CD4-positive, alpha-beta T cell treated with Interleukin-6 for 4 hours (primary cell): ENCODE measurements around the gene SLC45A1.

Experiments used
- DNase-seq: peaks from one replicate; pipeline ENCODE4 v3.0.0-alpha.2; 2020; ENCODE audit warnings: mixed read lengths

SLC45A1 gene

DNA sequence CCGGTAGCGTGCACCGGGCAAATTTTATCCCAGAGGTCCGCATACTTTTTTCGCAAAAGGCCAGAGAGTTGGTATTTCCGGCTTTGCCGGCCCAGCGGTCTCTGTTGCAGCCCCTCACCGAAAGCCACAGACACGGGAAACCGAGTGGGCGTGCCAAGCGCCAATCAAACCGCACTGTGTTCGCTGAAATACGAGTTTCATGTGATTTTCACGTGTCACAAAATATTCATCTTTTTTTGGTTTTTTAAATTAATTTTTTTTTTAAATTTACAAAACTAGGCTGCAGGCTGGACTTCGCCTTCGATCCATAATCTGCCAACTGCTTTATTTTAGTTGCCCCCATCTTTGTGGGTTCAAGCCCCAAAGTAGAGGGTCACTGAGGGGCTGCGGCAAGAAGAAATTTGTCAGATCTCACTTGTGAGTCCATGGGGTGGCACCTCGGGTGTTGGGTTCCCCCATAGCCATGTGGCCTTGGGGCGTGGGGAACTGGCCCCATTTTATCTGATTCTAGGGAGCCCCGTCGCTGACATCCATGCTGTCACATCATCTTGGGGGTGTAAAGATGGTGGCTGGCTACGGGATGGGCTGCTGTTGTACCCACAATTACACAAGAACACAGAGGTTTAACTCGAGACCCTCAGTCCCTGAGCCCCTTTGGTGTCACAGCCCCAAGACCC is 20.8 kb downstream of the SLC45A1 start:
- no peak for DNase-seq

DNA sequence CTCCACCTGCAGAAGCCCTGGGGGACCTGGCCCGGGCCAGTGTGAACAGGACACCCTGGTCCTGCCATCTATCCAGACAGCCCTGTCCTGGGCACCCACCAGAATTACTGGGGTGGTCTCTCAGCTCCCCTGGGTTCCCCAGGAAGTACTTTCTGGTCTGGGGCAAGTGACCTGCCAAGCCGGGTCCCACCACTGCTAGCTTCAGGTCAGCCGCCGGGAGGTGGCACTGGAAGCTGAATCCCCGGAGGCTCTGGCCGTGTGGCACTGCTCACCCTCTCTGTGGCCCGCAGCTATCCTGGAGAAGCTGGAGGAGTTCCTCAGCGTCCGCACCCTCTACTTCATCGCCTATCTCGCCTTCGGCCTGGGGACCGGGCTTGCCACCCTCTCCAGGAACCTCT is 21.3 kb downstream of the SLC45A1 start:
- DNase-seq = no peak

DNA sequence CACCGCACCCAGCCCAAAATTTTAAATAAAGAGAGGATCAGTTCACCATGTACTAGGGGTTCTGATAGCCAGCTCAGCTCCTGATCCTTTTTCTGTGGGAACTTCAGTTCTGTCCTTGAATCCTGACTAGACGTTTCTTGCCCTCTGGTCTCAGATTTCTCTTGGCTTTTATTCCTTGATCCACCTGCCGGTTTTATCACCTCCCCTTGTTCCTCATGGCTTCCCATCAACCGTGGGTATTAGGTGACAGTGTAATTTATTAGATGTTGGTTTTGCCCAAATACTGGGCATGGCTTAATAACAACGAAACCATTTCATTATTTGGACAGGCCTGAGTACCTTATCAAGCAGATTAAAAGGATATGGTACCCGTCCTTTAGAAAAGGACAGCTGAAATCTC is 22.5 kb downstream of the SLC45A1 start:
- DNase-seq = no peak

DNA sequence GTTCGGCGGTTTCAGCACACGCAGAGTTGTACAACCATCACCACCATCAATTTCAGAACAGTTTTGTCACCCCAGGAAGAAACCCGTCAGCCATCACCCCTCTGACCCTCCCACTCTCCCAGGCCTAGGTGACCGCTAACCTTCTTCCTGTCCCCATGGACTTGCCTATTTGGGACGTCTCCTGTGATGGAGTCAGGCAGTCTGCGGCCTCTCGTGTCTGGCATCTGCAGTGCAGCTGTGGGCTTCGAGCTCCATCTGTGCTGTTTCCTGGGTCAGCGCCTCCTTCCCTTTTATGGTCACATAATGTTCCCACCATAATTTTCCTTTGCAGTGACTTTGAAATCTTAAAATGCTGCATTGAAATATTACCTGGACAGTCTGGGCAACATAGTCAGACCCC is 24.4 kb downstream of the SLC45A1 start:
- DNase-seq = no peak

DNA sequence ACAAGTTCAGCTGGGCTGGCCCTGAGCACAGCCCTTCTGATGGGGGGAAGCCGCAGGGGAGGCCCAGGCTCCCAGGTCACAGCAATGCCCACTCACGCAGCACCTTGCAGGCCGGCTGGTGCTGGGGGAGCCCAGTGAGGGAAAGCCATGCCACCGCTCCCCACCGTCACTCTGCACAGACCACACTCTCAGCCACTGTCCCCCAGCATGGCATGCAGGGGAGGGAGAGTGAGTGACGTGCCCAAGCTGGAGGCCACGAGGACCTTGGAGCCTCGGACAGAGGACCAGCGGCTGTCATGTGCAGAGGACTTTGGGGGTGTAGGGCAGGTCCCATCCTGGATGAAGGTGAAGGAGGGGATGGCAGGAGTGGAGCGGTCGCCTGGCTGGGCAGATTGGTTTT is 25.1 kb downstream of the SLC45A1 start:
- no peak for DNase-seq

DNA sequence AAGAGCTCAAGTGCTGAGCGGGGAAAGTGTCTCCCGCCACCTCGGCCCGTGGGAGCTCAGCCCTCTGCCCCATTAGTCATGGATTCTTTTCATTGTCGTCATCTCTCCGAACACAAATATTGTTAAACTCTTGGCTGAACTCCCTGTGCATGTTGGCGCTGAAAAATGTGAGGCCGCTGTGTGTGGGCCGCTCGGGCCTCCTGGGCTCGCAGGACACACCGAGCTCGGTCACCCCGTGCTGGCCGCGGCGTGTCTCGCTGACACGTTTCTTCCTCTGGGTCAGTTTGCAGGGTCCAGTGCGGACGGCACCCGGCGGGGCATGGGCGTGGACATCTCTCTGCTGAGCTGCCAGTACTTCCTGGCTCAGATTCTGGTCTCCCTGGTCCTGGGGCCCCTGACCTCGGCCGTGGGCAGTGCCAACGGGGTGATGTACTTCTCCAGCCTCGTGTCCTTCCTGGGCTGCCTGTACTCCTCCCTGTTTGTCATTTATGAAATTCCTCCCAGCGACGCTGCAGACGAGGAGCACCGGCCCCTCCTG is 25.6 kb downstream of the SLC45A1 start:
- DNase-seq = no peak

GRCh38 chr1:8344893-8345507 is 27.1 kb downstream of the SLC45A1 start:
- DNase-seq = no peak

DNA sequence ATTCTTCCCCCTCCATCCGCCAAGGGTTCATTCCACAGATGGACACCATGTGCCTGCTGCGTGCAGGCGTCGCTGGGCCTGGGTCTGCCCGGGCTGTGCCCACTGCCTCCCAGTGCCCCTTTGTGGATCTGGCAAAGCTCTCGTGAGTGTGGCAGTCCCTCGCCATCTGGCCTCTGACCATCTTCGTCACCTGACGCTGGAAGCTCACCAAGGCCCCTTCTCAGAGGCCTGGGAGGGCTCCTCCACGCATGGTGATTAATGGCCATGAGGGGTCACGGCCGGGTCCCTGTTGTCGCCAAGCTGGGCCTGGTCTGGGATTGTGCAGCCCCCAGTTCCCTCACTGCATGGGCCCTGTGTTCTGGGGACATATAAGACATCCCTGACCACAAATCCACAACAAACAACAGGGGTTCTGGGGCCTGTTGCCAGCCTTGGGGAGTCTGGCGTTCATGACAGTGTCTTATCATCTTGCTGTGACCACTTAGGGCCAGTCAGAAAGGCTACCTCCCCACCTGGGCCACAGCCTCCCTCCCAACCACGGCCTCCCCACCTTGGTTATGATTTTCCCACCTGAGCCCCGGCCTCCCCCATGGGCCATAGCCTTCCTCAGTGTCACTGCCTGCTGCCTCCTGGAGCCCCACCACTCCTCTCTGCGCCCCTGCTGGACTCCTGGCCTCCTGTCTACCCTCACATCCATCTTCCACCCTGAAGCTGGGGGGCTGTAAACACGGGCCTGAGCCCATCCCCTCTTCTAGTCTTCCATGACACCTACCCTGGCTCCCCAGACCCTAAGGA is 27.9 kb downstream of the SLC45A1 start:
- no peak for DNase-seq

DNA sequence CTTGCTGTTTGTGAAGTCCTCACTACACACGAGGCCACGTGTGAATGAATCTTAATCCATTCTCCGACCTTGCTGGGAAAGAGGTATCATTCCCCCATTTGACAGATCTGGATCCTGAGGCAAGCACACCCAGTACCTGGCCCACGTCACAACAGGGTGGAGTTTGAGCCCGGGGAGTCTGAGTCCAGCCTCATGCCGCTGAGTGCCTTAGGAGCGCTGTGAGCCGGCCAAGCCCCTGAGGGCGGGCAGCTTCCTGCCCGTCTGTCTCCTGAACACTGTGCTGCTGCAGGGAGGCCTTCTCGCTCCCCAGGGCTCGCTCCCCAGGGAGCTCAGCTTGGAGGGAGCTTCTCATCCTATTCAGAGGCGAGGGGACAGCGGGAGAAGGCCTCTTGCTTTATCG is 29.7 kb downstream of the SLC45A1 start:
- DNase-seq = no peak

DNA sequence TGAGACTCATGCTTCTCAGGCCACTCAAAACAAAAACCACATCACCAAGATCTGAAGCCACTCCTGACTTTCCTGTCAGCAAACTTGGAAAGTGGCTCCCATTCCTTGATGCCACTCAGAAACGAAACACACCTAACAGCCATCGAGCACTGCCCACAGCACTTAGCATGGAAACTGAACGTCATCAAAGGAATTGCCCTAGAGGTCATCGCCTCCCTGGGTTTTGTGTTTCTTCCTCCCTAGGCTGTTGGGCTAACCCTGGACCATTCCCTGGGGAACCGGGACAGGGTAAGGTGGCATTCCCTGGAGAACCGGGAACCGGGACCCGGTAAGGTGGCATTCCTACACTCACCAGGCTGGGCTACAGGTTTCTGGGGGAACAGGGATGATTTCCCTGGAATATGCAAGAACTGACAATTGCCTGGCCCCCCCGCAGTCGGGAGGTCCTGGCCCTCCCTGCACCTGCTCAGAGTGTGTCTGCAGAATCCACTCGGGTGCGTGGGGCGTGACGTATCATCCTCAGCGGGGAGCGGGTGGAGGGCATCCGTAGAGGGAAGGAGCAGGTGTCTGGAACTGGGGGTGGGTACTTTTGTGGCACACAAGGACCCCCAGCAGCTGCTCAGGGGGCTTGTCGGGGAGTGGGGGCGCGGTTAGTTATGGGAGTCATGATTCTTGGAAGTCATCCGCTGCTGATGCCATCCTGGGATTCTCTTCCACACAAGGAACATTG is 30.3 kb downstream of the SLC45A1 start:
- DNase-seq = no peak

- DNase-seq = peak; percentile 79
Observed at GRCh38 chr1:8348777-8349472, 31.0 kb downstream of the SLC45A1 start.

- DNase-seq = no peak
Observed at GRCh38 chr1:8349473-8349865, 31.6 kb downstream of the SLC45A1 start.

GRCh38 chr1:8349961-8350360 is 32.0 kb downstream of the SLC45A1 start:
- DNase-seq = no peak

DNA sequence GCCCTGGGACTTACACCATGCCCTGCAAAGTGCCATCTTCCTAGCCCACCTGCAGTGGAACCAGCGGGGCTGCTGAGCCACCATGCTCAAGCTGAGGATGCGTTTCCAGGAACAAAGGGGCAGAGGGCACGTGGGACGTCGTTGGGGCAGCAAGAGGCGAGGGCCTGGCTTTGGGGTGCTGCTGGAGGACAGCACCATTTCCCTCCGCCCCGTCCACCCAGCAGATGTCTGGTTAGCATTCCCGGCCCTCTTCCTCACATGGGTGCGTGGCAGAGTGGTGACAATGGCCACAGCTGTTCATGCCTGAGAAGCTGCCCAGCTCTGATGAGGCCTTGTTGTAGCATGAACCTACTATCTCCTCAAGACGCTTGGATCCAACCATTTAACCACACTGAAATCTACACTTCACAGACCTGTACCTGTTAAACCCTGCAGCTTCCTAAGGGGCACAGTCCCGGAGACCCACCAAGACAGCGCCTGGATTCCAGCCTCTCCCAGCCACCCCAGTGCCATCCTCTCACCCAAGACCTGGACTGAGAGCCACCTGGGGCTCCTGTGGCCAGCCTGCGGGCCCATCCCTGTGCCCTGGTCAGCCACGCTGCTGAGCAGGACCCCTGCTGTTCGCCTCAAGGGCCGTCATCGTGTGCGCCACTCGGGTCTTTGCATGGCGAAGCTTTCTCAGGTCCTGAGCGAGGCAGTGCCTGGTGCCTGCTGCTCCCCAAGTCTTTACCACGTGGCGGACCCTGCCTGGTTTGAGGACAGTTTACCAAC is 33.2 kb downstream of the SLC45A1 start:
- DNase-seq = no peak

- peak; percentile 13 for DNase-seq
Observed at GRCh38 chr1:8351693-8352470, 34.0 kb downstream of the SLC45A1 start.

- DNase-seq = no peak
Observed at GRCh38 chr1:8352471-8352845, 34.5 kb downstream of the SLC45A1 start.

GRCh38 chr1:8352886-8353785 is 35.2 kb downstream of the SLC45A1 start:
- no peak for DNase-seq

DNA sequence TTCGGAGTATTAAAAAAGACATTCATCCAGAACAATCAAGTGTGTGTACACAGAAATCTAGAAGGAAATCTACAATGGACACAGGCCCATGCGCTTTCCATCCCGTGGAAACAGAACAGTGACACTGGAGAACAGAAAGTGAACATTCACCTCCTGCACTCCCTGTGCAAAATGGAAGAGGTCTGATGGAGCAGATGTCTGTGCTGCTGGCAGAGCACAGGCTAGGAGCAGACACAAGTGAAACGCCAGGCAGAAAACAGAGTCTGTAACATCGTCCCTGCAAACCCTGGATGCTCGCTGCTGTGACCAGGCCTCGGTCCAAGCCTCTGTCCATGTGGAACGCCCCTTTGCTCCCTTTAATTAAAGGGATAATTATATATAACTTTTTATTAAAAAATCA is 36.1 kb downstream of the SLC45A1 start:
- DNase-seq = no peak

- DNase-seq = no peak
Observed at GRCh38 chr1:8355439-8356255, 37.7 kb downstream of the SLC45A1 start.
